GM19452 (cell line): ENCODE results near the gene NRF1.
"Not testable (repeated sequence)": the region's sequence is repeated elsewhere in the genome, so short reads cannot be mapped to it uniquely, and the experiment has no call there.

Experiments used
- ATAC-seq: cut with Tn5 transposase; IDR thresholded peaks from one replicate; pipeline ENCODE4 v1.9.1; 2021; ENCODE audit not compliant: unreplicated experiment

NRF1 gene

GRCh38 chr7:129644634-129645230 is 33.2 kb downstream of the NRF1 start:
- ATAC-seq = no peak

- ATAC-seq = no peak
These were observed 35.0 kb downstream of the NRF1 start for GRCh38 chr7:129646369-129647021.

GRCh38 chr7:129649128-129649690 is 37.7 kb downstream of the NRF1 start:
- no peak for ATAC-seq

- no peak for ATAC-seq
These were observed 38.7 kb downstream of the NRF1 start for GRCh38 chr7:129650056-129650758.

- no peak for ATAC-seq
These were observed 41.4 kb downstream of the NRF1 start for GRCh38 chr7:129652914-129653313.

- no peak for ATAC-seq
These were observed 44.3 kb downstream of the NRF1 start for GRCh38 chr7:129655811-129656210.

- no peak for ATAC-seq
These were observed 45.8 kb downstream of the NRF1 start for GRCh38 chr7:129657363-129657762.

- not testable (repeated sequence) for ATAC-seq
These were observed 48.4 kb downstream of the NRF1 start for GRCh38 chr7:129659907-129660306.

- ATAC-seq = no peak
These were observed 50.2 kb downstream of the NRF1 start for GRCh38 chr7:129661645-129662182.

GRCh38 chr7:129663240-129663639 is 51.7 kb downstream of the NRF1 start:
- not testable (repeated sequence) for ATAC-seq

- no peak for ATAC-seq
These were observed 52.8 kb downstream of the NRF1 start for GRCh38 chr7:129664029-129665012.

- ATAC-seq = no peak
These were observed 53.5 kb downstream of the NRF1 start for GRCh38 chr7:129665013-129665401.

- ATAC-seq = no peak
These were observed 55.6 kb downstream of the NRF1 start for GRCh38 chr7:129667116-129667515.

- ATAC-seq = no peak
These were observed 56.0 kb downstream of the NRF1 start for GRCh38 chr7:129667551-129667950.

GRCh38 chr7:129669901-129670300 is 58.4 kb downstream of the NRF1 start:
- no peak for ATAC-seq

GRCh38 chr7:129670656-129671055 is 59.1 kb downstream of the NRF1 start:
- ATAC-seq = no peak

- no peak for ATAC-seq
These were observed 59.7 kb downstream of the NRF1 start for GRCh38 chr7:129671266-129671665.

GRCh38 chr7:129674475-129674874 is 63.0 kb downstream of the NRF1 start:
- not testable (repeated sequence) for ATAC-seq

- no peak for ATAC-seq
These were observed 64.0 kb downstream of the NRF1 start for GRCh38 chr7:129675521-129675920.
